ENCODE measurements around the gene TSC22D1. TPM values are rescaled to one million over a fixed set of nuclear protein-coding genes. Genes with fewer than 3 reads are reported as not detected.

The TSC22D1 gene
- total RNA-seq, 1 experiment from 2014 or later = 72.5 TPM

DNA sequence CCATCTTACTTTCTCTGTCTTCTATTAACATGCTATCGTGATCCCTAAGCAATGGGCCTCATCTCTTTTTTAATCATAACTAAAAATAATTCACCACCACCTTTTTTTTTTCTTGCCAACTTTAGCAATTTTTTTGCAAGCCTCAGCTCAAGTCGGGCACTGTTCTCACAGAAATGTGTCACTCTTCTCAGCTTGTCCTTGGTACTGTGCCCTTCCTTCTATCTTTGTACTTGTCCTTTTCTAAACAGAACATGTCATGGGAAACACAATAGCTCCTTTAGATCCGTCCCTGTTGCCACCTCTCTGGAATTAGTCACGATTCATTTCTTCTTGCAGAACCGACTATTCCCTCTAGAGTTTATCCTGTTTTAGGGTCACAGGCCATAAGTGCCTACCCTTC lies 192.2 kb downstream of the TSC22D1 start:
- Mint-ChIP-seq H3K27me3 (ENCODE audit: low read depth) (no peaks in the 10 kb centered on the region), H3K9me3 (no peaks in the 10 kb centered on the region), H3K36me3 (no peaks in the 10 kb centered on the region), H3K27ac (no peak overlapping the region), H3K4me1 (peaks cover 13% of the 10 kb centered on the region), H3K4me3 (no peak overlapping the region)
- CTCF ChIA-PET = no interaction called here
- POLR2A ChIA-PET = interaction anchor here (0.7 kb wide), 1 partner anchor 1488 kb away, joined by 3 read pairs; no protein-coding TSS in a partner anchor
- ATAC-seq (no peak), DNase-seq (ENCODE audit: low spot score) (no peak)
- TF ChIP-seq TCF7 (CRISPR knock-in tag; IDR thresholded peaks at IDR 0.05; ENCODE audit: low read depth) (no peak), E2F4 (CRISPR knock-in tag; IDR thresholded peaks at IDR 0.05; ENCODE audit: borderline replicate concordance, low read depth) (no peak), FOXJ3 (CRISPR knock-in tag; IDR thresholded peaks at IDR 0.05; ENCODE audit: borderline replicate concordance) (no peak), ZNF671 (CRISPR knock-in tag; IDR thresholded peaks at IDR 0.05) (no peak), ZNF281 (CRISPR knock-in tag; IDR thresholded peaks at IDR 0.05) (no peak), NFE2L1 (CRISPR knock-in tag; IDR thresholded peaks at IDR 0.05) (no peak), ZNF138 (CRISPR knock-in tag; conservative IDR thresholded peaks at IDR 0.05) (no peak), USF2 (CRISPR knock-in tag; IDR thresholded peaks at IDR 0.05) (no peak)
- TF ChIP-seq, protein P1, sequence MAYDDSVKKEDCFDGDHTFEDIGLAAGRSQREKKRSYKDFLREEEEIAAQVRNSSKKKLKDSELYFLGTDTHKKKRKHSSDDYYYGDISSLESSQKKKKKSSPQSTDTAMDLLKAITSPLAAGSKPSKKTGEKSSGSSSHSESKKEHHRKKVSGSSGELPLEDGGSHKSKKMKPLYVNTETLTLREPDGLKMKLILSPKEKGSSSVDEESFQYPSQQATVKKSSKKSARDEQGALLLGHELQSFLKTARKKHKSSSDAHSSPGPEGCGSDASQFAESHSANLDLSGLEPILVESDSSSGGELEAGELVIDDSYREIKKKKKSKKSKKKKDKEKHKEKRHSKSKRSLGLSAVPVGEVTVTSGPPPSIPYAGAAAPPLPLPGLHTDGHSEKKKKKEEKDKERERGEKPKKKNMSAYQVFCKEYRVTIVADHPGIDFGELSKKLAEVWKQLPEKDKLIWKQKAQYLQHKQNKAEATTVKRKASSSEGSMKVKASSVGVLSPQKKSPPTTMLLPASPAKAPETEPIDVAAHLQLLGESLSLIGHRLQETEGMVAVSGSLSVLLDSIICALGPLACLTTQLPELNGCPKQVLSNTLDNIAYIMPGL (CRISPR knock-in tag; IDR thresholded peaks at IDR 0.05) = no peak

DNA sequence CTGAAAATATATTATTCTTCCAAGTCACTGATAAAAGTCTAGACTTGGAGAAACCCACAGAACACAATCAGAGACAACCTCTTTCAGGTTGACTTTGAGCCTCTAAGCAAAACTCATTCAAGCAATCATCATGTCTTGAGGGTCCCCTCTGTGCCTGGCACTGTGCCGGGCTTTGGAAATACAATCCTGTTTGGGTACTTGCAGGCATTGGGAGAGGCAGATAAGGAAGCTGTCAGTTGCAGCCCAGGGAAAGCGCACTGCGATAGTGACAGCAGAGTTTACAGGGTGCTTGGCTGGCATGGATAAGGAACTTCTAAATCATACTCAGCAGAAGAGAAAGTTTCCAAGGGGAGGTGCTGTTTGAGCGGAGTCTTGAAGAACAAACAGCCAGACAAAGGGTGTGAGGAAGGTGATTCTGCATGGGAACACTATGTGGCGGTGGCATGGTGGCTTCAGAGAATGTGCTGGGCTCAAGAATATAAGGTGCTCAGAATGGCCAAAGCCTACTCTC lies 193.4 kb downstream of the TSC22D1 start:
- Mint-ChIP-seq H3K4me1 (peaks cover 14% of the 10 kb centered on the region), H3K36me3 (no peaks in the 10 kb centered on the region), H3K9me3 (no peaks in the 10 kb centered on the region), H3K27ac (no peak overlapping the region), H3K4me3 (no peak overlapping the region), H3K27me3 (ENCODE audit: low read depth) (no peaks in the 10 kb centered on the region)
- ChIA-PET CTCF (no interaction called here), POLR2A (interaction anchor here (0.7 kb wide), 1 partner anchor 217 kb away, joined by 6 read pairs; no protein-coding TSS in a partner anchor)
- no peak for ATAC-seq
- no peak for DNase-seq (ENCODE audit: low spot score)
- TF ChIP-seq ZNF671 (CRISPR knock-in tag; IDR thresholded peaks at IDR 0.05) (no peak), SMAD4 (CRISPR knock-in tag; IDR thresholded peaks at IDR 0.05) (no peak), KAT7 (CRISPR knock-in tag; IDR thresholded peaks at IDR 0.05; ENCODE audit: borderline replicate concordance) (no peak), TCF7 (CRISPR knock-in tag; IDR thresholded peaks at IDR 0.05; ENCODE audit: low read depth) (no peak), JUN (CRISPR knock-in tag; IDR thresholded peaks at IDR 0.05) (no peak), ZNF396 (CRISPR knock-in tag; IDR thresholded peaks at IDR 0.05; ENCODE audit: borderline replicate concordance) (no peak), E2F4 (CRISPR knock-in tag; IDR thresholded peaks at IDR 0.05; ENCODE audit: borderline replicate concordance, low read depth) (no peak), PRRX2 (CRISPR knock-in tag; IDR thresholded peaks at IDR 0.05) (no peak), ZNF281 (CRISPR knock-in tag; IDR thresholded peaks at IDR 0.05) (no peak)
- TF ChIP-seq, protein P1 (CRISPR knock-in tag; IDR thresholded peaks at IDR 0.05) = no peak
- TF ChIP-seq, protein P2, sequence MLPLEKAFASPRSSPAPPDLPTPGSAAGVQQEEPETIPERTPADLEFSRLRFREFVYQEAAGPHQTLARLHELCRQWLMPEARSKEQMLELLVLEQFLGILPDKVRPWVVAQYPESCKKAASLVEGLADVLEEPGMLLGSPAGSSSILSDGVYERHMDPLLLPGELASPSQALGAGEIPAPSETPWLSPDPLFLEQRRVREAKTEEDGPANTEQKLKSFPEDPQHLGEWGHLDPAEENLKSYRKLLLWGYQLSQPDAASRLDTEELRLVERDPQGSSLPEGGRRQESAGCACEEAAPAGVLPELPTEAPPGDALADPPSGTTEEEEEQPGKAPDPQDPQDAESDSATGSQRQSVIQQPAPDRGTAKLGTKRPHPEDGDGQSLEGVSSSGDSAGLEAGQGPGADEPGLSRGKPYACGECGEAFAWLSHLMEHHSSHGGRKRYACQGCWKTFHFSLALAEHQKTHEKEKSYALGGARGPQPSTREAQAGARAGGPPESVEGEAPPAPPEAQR (CRISPR knock-in tag; IDR thresholded peaks at IDR 0.05) = no peak
- TF ChIP-seq, protein P3, sequence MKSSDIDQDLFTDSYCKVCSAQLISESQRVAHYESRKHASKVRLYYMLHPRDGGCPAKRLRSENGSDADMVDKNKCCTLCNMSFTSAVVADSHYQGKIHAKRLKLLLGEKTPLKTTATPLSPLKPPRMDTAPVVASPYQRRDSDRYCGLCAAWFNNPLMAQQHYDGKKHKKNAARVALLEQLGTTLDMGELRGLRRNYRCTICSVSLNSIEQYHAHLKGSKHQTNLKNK (CRISPR knock-in tag; IDR thresholded peaks at IDR 0.05) = no peak

Data from WTC11 (cell line).